HepG2 (cell line): ENCODE measurements around the gene MATR3. TPM values are rescaled to one million over a fixed set of nuclear protein-coding genes. Genes with fewer than 3 reads are reported as not detected.

Experiments used
- ATF5 ChIP-seq: sonication (generic); formaldehyde crosslinking; IDR thresholded peaks from 2 replicates; pipeline ENCODE4 v1.4.0; 2020; ENCODE audit warnings: mild to moderate bottlenecking, low read depth, missing genetic modification reagents
- BCL3 ChIP-seq: sonication (generic); formaldehyde crosslinking; IDR thresholded peaks from 2 replicates; pipeline ENCODE4 v1.5.1; 2020; ENCODE audit warnings: mild to moderate bottlenecking, missing genetic modification reagents, moderate library complexity
- HIVEP1 ChIP-seq: sonication (generic); formaldehyde crosslinking; IDR thresholded peaks from 2 replicates; pipeline ENCODE4 v1.4.0; 2020; ENCODE audit warnings: mild to moderate bottlenecking, missing genetic modification reagents
- KLF15 ChIP-seq: sonication (generic); formaldehyde crosslinking; IDR thresholded peaks from 2 replicates; pipeline ENCODE4 v1.8.1; 2023; ENCODE audit warnings: borderline replicate concordance, mild to moderate bottlenecking, inconsistent platforms, missing genetic modification reagents, mixed read lengths
- LCORL ChIP-seq, 2 experiments: fragments of 450-650 bp in 1 of 2; sonication (generic) in 1 of 2; formaldehyde crosslinking in 1 of 2; IDR thresholded peaks; 2 replicates each; pipeline versions ENCODE4 v1.5.0 to v1.6.1; 2017 to 2020; ENCODE audit warnings: antibody characterized with exemption in 1 of 2, missing genetic modification reagents in 1 of 2
- MED13 ChIP-seq: sonication (generic); formaldehyde crosslinking; IDR thresholded peaks from 2 replicates; pipeline ENCODE4 v1.5.0; 2020; ENCODE audit warnings: missing genetic modification reagents
- PCBP1 ChIP-seq: fragments of 200-400 bp; formaldehyde crosslinking; IDR thresholded peaks from 2 replicates; pipeline ENCODE4 v1.6.1; 2017; ENCODE audit warnings: mild to moderate bottlenecking, low read depth, low read length, borderline replicate concordance
- POLR2G ChIP-seq: fragments of 200-400 bp; formaldehyde crosslinking; IDR thresholded peaks from 2 replicates; pipeline ENCODE4 v1.6.1; 2018; ENCODE audit warnings: mild to moderate bottlenecking, low read depth, low read length, moderate library complexity
- RCOR2 ChIP-seq: IDR thresholded peaks from 2 replicates; pipeline ENCODE4 v1.6.1; 2016; ENCODE audit warnings: missing biosample characterization, missing genetic modification reagents
- RFXAP ChIP-seq: sonication (generic); formaldehyde crosslinking; IDR thresholded peaks from 2 replicates; pipeline ENCODE4 v1.4.0; 2020; ENCODE audit warnings: missing genetic modification reagents, borderline replicate concordance
- SMARCC2 ChIP-seq: fragments of 450-650 bp; IDR thresholded peaks from 2 replicates; pipeline ENCODE4 v1.6.1; 2017; ENCODE audit warnings: antibody characterized with exemption, mild to moderate bottlenecking
- SNAPC5 ChIP-seq: sonication (generic); formaldehyde crosslinking; IDR thresholded peaks from 2 replicates; pipeline ENCODE4 v1.8.1; 2023; ENCODE audit warnings: mild to moderate bottlenecking, missing genetic modification reagents, borderline replicate concordance
- SRSF9 ChIP-seq: fragments of 200-400 bp; formaldehyde crosslinking; IDR thresholded peaks from 2 replicates; pipeline ENCODE4 v1.6.1; 2018; ENCODE audit warnings: borderline replicate concordance, mild to moderate bottlenecking, low read depth, low read length; ENCODE audit not compliant: insufficient read depth, poor library complexity, severe bottlenecking
- TRIM24 ChIP-seq: sonication (generic); formaldehyde crosslinking; IDR thresholded peaks from 2 replicates; pipeline ENCODE4 v1.8.0; 2022; ENCODE audit warnings: mild to moderate bottlenecking, missing genetic modification reagents
- ZBTB3 ChIP-seq: sonication (generic); formaldehyde crosslinking; IDR thresholded peaks from 2 replicates; pipeline ENCODE4 v1.4.0; 2020; ENCODE audit warnings: low read depth, mild to moderate bottlenecking, moderate library complexity, missing genetic modification reagents, borderline replicate concordance
- ZBTB38 ChIP-seq: sonication (generic); formaldehyde crosslinking; IDR thresholded peaks from 2 replicates; pipeline ENCODE4 v1.5.1; 2020; ENCODE audit warnings: mild to moderate bottlenecking, missing genetic modification reagents
- ZNF280B ChIP-seq: sonication (generic); formaldehyde crosslinking; IDR thresholded peaks from 2 replicates; pipeline ENCODE4 v1.5.0; 2020; ENCODE audit warnings: missing genetic modification reagents, mild to moderate bottlenecking, borderline replicate concordance
- ZNF652 ChIP-seq: IDR thresholded peaks from 2 replicates; pipeline ENCODE4 v1.6.1; 2016; ENCODE audit warnings: low read depth, borderline replicate concordance
- ZNF674 ChIP-seq: sonication (generic); formaldehyde crosslinking; IDR thresholded peaks from 2 replicates; pipeline ENCODE4 v1.5.0; 2020; ENCODE audit warnings: low read depth, mild to moderate bottlenecking, missing genetic modification reagents
- ZNF839 ChIP-seq: sonication (generic); formaldehyde crosslinking; IDR thresholded peaks from 2 replicates; pipeline ENCODE4 v1.4.0; 2020; ENCODE audit warnings: missing genetic modification reagents, mild to moderate bottlenecking, borderline replicate concordance
- polyA plus RNA-seq, 8 experiments: library from polyadenylated mRNA; depleted of rRNA in 3 of 8; stranded (reverse) in 7 of 8; unstranded in 1 of 8; fragments of >200 nt; fragmentation: Illumina TruSeq in 4 of 8; extraction: Trizol in 4 of 8; gene quantifications; 2 replicates each; pipeline versions ENCODE4 v1.2.1 to v1.2.3, GENCODE V29; 2011 to 2016; ENCODE audit warnings: low read depth in 4 of 8, missing spikeins in 1 of 8, mixed read lengths in 1 of 8; ENCODE audit not compliant: insufficient read depth in 1 of 8
- total RNA-seq, 5 experiments: library from RNA; depleted of rRNA; stranded (reverse); fragments of >200 nt; fragmentation: Illumina TruSeq; extraction: Trizol; gene quantifications; 2 replicates each; pipeline ENCODE4 v1.2.3, GENCODE V29; 2016; ENCODE audit warnings: low read depth in 1 of 5

Gene MATR3
- total and polyA plus RNA-seq, 2 of the 13 experiments (the other 11 are each of a cell fraction or from before 2014, with no cell fraction given): 94.2 to 341 TPM

GRCh38 chr5:139293507-139294373, at the start of gene MATR3 (continued):
- TF ChIP-seq SRSF9 (no peak), ZNF839 (no peak; the same call in 1 of the 2 replicates), PCBP1 (peak; percentile 49; the same call in 1 of the 2 replicates), TRIM24 (CRISPR knock-in tag) (no peak), LCORL (IDR thresholded peaks at IDR 0.05) (no peak), LCORL (CRISPR knock-in tag; IDR thresholded peaks at IDR 0.05) (peak; percentile 40; the same call in 1 of the 2 replicates), ZBTB3 (CRISPR knock-in tag) (peak; percentile 80; the same call in 1 of the 2 replicates), ZNF674 (CRISPR knock-in tag) (0 out of 2 replicates have a peak, but pooled peaks have one; percentile 58), ATF5 (CRISPR knock-in tag) (0 out of 2 replicates have a peak, but pooled peaks have one; percentile 42), MED13 (CRISPR knock-in tag) (peak; percentile 67; the same call in 1 of the 2 replicates), POLR2G (peak; percentile 95), SMARCC2 (no peak), KLF15 (CRISPR knock-in tag) (no peak), RFXAP (CRISPR knock-in tag) (peak; percentile 67; the same call in 1 of the 2 replicates), ZBTB38 (CRISPR knock-in tag) (no peak), HIVEP1 (CRISPR knock-in tag) (0 out of 2 replicates have a peak, but pooled peaks have one; percentile 50), RCOR2 (CRISPR knock-in tag) (0 out of 2 replicates have a peak, but pooled peaks have one; percentile 48), ZNF652 (0 out of 2 replicates have a peak, but pooled peaks have one; percentile 12), ZNF280B (CRISPR knock-in tag) (peak; percentile 80), BCL3 (CRISPR knock-in tag) (peak; percentile 77; the same call in 1 of the 2 replicates), SNAPC5 (no peak)
